GM21515 (cell line): ENCODE results near the gene AFDN.

Source experiments
- ATAC-seq: cut with Tn5 transposase; IDR thresholded peaks from one replicate; pipeline ENCODE4 v1.9.1; 2021; ENCODE audit not compliant: unreplicated experiment

The AFDN gene

GRCh38 chr6:167917551-167918154, 90.9 kb downstream of the AFDN start:
- no peak for ATAC-seq

GRCh38 chr6:167918548-167919278, 92.0 kb downstream of the AFDN start:
- ATAC-seq: no peak

- no peak for ATAC-seq
Measured at GRCh38 chr6:167919349-167919748, 92.6 kb downstream of the AFDN start.

GRCh38 chr6:167920165-167920564, 93.5 kb downstream of the AFDN start:
- no peak for ATAC-seq

GRCh38 chr6:167921831-167922230, 95.1 kb downstream of the AFDN start:
- ATAC-seq: no peak

- no peak for ATAC-seq
Measured at GRCh38 chr6:167925026-167925425, 98.3 kb downstream of the AFDN start.

- no peak for ATAC-seq
Measured at GRCh38 chr6:167927246-167927645, 100.5 kb downstream of the AFDN start.

- ATAC-seq: no peak
Measured at GRCh38 chr6:167928111-167928510, 101.4 kb downstream of the AFDN start.

- no peak for ATAC-seq
Measured at GRCh38 chr6:167930295-167930694, 103.6 kb downstream of the AFDN start.

GRCh38 chr6:167932468-167933276, 106.0 kb downstream of the AFDN start:
- no peak for ATAC-seq

- no peak for ATAC-seq
Measured at GRCh38 chr6:167933290-167933689, 106.6 kb downstream of the AFDN start.

GRCh38 chr6:167933847-167934246, 107.1 kb downstream of the AFDN start:
- ATAC-seq: no peak

GRCh38 chr6:167934426-167934864, 107.7 kb downstream of the AFDN start:
- ATAC-seq: no peak

- no peak for ATAC-seq
Measured at GRCh38 chr6:167936051-167936450, 109.3 kb downstream of the AFDN start.

GRCh38 chr6:167937301-167937700, 110.6 kb downstream of the AFDN start:
- no peak for ATAC-seq

- no peak for ATAC-seq
Measured at GRCh38 chr6:167937948-167938911, 111.5 kb downstream of the AFDN start.

GRCh38 chr6:167941822-167942221, 115.1 kb downstream of the AFDN start:
- no peak for ATAC-seq

- ATAC-seq: no peak
Measured at GRCh38 chr6:167944130-167944529, 117.4 kb downstream of the AFDN start.

- ATAC-seq: no peak
Measured at GRCh38 chr6:167946007-167946406, 119.3 kb downstream of the AFDN start.

- ATAC-seq: no peak
Measured at GRCh38 chr6:167946604-167947003, 119.9 kb downstream of the AFDN start.

- no peak for ATAC-seq
Measured at GRCh38 chr6:167947716-167948115, 121.0 kb downstream of the AFDN start.
